Stomach (tissue), 9 donors: Measurements from ENCODE around the gene GRM3. TPM values are rescaled to one million over a fixed set of nuclear protein-coding genes. Genes with fewer than 3 reads are reported as not detected.

Experiments used
- DNase-seq, 2 donors: peaks; one replicate each; pipeline versions ENCODE4 v3.0.0 to v3.0.0-alpha.2; 2013 to 2019
- H3K27ac ChIP-seq, 5 donors: fragments of 200-600 bp in 4 of 5; sonication (generic) in 4 of 5; one replicate each; pipeline ENCODE4 v1.5.1; 2013 to 2019; ENCODE audit warnings: mild to moderate bottlenecking in 1 of 5, moderate library complexity in 1 of 5
- H3K27me3 ChIP-seq, 3 donors: fragments of 200-600 bp; sonication (generic); one replicate each; pipeline ENCODE4 v1.5.1; 2017 to 2019; ENCODE audit warnings: mixed run types in 1 of 3
- H3K36me3 ChIP-seq, 4 donors: fragments of 200-600 bp; sonication (generic); 1 replicate in 3 of 4; 2 replicates in 1 of 4; pipeline ENCODE4 v1.5.1; 2016 to 2019
- H3K4me1 ChIP-seq, 4 donors: fragments of 200-600 bp; sonication (generic); one replicate each; pipeline ENCODE4 v1.5.1; 2016 to 2019
- H3K4me3 ChIP-seq, 4 donors: fragments of 200-600 bp; sonication (generic) in 3 of 4; one replicate each; pipeline ENCODE4 v1.5.1; 2016 to 2019; ENCODE audit warnings: mild to moderate bottlenecking in 1 of 4
- H3K9me3 ChIP-seq, 4 donors: fragments of 200-600 bp; sonication (generic); one replicate each; pipeline ENCODE4 v1.5.1; 2016 to 2019
- EP300 ChIP-seq: sonication (generic); formaldehyde crosslinking; IDR thresholded peaks from one replicate; pipeline ENCODE4 v1.6.1; 2017; ENCODE audit warnings: antibody characterized with exemption
- POLR2A ChIP-seq, 4 donors: fragments of 450-650 bp; IDR thresholded peaks; one replicate each; pipeline ENCODE4 v1.6.1; 2016; ENCODE audit warnings: antibody characterized with exemption in 4 of 4, control low read depth in 2 of 4, mild to moderate bottlenecking in 1 of 4, moderate library complexity in 1 of 4
- POLR2AphosphoS5 ChIP-seq, 3 donors: sonication (generic); formaldehyde crosslinking; IDR thresholded peaks; one replicate each; pipeline ENCODE4 v1.6.1; 2016; ENCODE audit warnings: antibody characterized with exemption in 3 of 3
- WGBS, 5 donors: extraction: QIAGEN DNeasy Blood & Tissue Kit in 3 of 5; methylation state at CpG; one replicate each; pipeline versions ENCODE4 v1.1.5 to v1.1.7; 2013 to 2018; 5-methylcytosine and 5-hydroxymethylcytosine counted together
- intact Hi-C: fragments of 100-400 bp; cut with DNase I; formaldehyde crosslinking; loops from one replicate; pipeline ENCODE4 v1.15.1; 2023; ENCODE audit warnings: low total_unique reads
- polyA plus RNA-seq, 3 donors: library from polyadenylated mRNA; stranded (reverse); fragments of 200-250 nt; gene quantifications; one replicate each; pipeline ENCODE4 v1.2.3, GENCODE V29; 2013
- total RNA-seq, 5 donors: library from RNA; depleted of rRNA; stranded (reverse); fragments of >200 nt; gene quantifications; one replicate each; pipeline versions ENCODE4 v1.1.0 to v1.2.3, GENCODE V29; 2014 to 2016
- TF ChIP-seq, protein P1 (sequence below), 7 experiments: fragments of 450-650 bp in 4 of 7; fragments of 200-600 bp in 3 of 7; sonication (generic) in 3 of 7; IDR thresholded peaks; one replicate each; pipeline ENCODE4 v1.5.1; 2016 to 2019; ENCODE audit warnings: antibody characterized with exemption in 7 of 7, control low read depth in 2 of 7, mild to moderate bottlenecking in 1 of 7
- donor health status: healthy with polysubstance abuse.
- donor health status: Bipolar disorder and iron deficiency.
- donor health status: healthy.

The GRM3 gene
- total and polyA plus RNA-seq, 8 donors, result 0.55 TPM; not detected in 7

DNA sequence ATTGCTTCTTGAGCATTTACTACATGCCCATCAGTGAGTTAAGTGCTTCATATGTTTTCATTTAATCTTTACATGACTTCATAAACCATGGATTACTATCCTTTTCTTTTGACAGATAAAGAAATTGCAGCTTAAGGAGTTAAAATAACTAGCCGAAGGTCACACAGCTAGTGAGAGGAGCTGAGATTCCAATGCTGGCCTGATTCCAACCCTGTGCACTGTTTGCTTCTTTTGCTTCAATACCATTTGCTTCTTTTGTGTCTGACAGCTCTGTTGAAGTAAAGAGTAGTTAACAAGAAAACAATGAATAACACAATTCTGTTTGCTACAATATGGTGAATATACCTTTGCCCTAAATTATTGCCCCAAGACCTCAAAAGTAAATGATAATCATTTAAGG is 132.4 kb downstream of the GRM3 start:
- Histone ChIP-seq H3K9me3 (no peaks in the 10 kb centered on the region), H3K4me3 (no peak overlapping the region), H3K27me3 (no peaks in the 10 kb centered on the region), H3K27ac (no peak overlapping the region), H3K36me3 (no peaks in the 10 kb centered on the region), H3K4me1 (no peaks in the 10 kb centered on the region)
- whole genome bisulfite sequencing, 5 donors, result 17 to 33% (median 23%) methylated on average over 1 of the region's 1 CpG
- intact Hi-C loops, result no loop called here
- peak in 1 of 2 donors; percentile 12 for DNase-seq
- TF ChIP-seq POLR2AphosphoS5 (IDR thresholded peaks at IDR 0.05) (no peak), EP300 (no peak), POLR2A (IDR thresholded peaks at IDR 0.05) (no peak)
- TF ChIP-seq, protein P1, sequence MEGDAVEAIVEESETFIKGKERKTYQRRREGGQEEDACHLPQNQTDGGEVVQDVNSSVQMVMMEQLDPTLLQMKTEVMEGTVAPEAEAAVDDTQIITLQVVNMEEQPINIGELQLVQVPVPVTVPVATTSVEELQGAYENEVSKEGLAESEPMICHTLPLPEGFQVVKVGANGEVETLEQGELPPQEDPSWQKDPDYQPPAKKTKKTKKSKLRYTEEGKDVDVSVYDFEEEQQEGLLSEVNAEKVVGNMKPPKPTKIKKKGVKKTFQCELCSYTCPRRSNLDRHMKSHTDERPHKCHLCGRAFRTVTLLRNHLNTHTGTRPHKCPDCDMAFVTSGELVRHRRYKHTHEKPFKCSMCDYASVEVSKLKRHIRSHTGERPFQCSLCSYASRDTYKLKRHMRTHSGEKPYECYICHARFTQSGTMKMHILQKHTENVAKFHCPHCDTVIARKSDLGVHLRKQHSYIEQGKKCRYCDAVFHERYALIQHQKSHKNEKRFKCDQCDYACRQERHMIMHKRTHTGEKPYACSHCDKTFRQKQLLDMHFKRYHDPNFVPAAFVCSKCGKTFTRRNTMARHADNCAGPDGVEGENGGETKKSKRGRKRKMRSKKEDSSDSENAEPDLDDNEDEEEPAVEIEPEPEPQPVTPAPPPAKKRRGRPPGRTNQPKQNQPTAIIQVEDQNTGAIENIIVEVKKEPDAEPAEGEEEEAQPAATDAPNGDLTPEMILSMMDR (IDR thresholded peaks at IDR 0.05), result no peak

DNA sequence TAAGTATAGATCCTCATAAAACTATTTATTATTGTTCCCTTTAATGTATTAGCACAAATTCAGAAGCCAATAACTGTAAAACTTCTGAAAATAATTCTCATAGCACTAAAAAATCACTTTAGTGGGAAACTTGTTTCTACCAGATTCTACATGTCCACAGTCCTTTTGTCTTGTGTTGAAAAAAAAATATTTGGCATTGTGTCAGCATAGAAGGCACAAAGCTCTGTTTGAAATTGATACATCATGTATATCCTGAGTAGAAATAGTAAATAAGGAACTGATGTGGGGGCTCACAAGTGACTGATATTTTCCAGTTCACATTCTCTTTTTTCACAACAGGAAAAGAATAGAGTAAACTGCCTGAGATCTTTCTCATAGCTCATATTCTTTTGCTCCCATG is 134.6 kb downstream of the GRM3 start:
- no peak overlapping the region for H3K27ac ChIP-seq

DNA sequence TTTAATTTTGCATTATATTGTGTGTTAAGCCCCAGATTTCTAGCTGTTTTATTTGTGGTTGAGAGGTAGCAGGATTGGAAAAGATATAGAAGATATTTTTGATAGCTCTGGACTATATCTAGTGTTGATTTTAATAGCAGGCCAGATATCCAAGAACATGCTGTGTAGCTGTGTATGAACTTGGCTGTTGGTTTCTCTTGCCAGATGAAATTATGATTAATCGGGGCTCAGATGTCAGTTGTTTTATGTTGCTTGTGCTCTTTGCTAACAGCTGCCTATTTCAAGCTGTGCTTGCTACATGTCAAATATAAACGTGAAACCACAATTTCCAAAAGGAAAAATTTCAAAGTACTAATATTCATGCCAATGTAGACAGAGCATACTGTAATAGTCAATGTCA is 141.1 kb downstream of the GRM3 start:
- H3K4me1 ChIP-seq, result no peaks in the 10 kb centered on the region
- intact Hi-C loops, result no loop called here
- H3K36me3 ChIP-seq, result no peaks in the 10 kb centered on the region
- no peak for DNase-seq
- 43 to 73% (median 69%) methylated on average over 2 of the region's 2 CpGs for WGBS, 5 donors
- no peak overlapping the region for H3K27ac ChIP-seq
- H3K27me3 ChIP-seq, result no peaks in the 10 kb centered on the region
- H3K9me3 ChIP-seq, result peaks cover 0 to 4% (median 0%) of the 10 kb centered on the region in 4 donors
- no peak for TF ChIP-seq POLR2A (IDR thresholded peaks at IDR 0.05)
- TF ChIP-seq POLR2AphosphoS5 (IDR thresholded peaks at IDR 0.05), result no peak
- TF ChIP-seq EP300, result no peak
- TF ChIP-seq, protein P1 (IDR thresholded peaks at IDR 0.05), result no peak
- H3K4me3 ChIP-seq, result no peak overlapping the region

More for the DNA sequence above, 134.6 kb downstream of the GRM3 start:
- Histone ChIP-seq H3K27me3 (no peaks in the 10 kb centered on the region), H3K4me1 (no peaks in the 10 kb centered on the region), H3K9me3 (no peaks in the 10 kb centered on the region), H3K4me3 (no peak overlapping the region), H3K36me3 (no peaks in the 10 kb centered on the region)
- no peak for DNase-seq
- intact Hi-C loops, result no loop called here
- TF ChIP-seq POLR2A (IDR thresholded peaks at IDR 0.05) (no peak), POLR2AphosphoS5 (IDR thresholded peaks at IDR 0.05) (no peak), EP300 (no peak)
- TF ChIP-seq, protein P1 (IDR thresholded peaks at IDR 0.05), result no peak

DNA sequence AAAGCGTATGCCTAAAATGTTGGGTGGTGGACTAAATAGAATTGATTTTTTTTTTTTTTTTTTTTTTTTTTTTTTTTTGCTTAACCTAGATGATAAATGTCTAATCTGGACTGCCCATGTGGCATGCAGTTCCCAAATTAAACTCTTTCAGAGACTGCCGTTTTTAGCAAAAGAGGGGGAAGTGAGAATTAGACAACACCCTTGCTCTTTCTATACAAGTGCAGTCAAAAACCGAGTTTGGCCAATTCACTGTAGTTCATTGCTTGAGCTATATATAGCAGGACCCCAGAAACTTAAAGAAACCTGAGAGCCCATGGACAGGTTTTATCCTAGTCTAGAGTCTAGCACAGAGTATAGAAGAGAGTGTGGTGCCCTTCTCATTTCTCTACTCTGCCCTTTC is 141.9 kb downstream of the GRM3 start:
- H3K9me3 ChIP-seq, result peaks cover 0 to 4% (median 0%) of the 10 kb centered on the region in 4 donors
- 68 to 80% (median 77%) methylated on average over 3 of the region's 3 CpGs for WGBS, 5 donors
- no peak overlapping the region for H3K27ac ChIP-seq
- H3K36me3 ChIP-seq, result no peaks in the 10 kb centered on the region
- TF ChIP-seq POLR2AphosphoS5 (IDR thresholded peaks at IDR 0.05) (no peak), POLR2A (IDR thresholded peaks at IDR 0.05) (no peak), EP300 (no peak)
- TF ChIP-seq, protein P1 (IDR thresholded peaks at IDR 0.05), result no peak
- no peak overlapping the region for H3K4me3 ChIP-seq
- intact Hi-C loops, result no loop called here
- no peaks in the 10 kb centered on the region for H3K4me1 ChIP-seq
- DNase-seq, result peak in 1 of 2 donors; percentile 3
- no peaks in the 10 kb centered on the region for H3K27me3 ChIP-seq
